ENCODE results near the gene SORCS2.

The SORCS2 gene

DNA sequence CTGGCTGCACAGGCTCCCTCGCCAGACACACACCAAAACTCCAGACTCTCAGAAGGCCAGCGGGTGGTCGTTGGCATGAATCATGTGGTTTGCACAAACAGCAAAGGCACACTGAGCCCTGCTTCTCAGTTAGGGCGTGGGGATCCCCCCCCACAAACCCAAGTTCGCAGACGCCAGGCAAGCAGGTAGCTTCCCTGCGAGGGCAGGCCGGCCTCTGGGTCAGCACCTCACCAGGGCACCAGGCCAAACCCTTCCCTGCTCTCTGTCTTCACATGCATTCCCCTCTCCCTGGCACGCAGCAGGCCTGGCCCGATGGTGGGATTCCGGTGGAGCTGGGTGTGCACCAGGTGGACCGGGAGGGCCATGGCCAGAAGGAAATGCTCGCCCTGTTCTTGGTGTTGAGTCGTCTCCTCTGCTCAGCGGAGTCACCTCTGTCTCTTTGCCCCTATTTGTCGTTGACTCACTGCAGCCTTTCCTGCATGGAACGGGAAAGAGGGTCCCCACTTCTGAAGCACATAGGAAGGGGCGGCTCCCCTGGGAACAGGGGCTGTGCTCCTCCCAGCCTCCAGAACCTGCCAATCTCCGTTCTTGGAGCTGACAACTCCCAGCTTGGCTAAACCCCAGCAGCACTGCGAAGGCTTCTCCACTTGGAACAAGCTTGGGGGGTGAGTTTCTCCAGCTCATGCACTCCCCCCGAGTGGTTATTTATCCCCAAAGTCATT lies 51.4 kb downstream of the SORCS2 start:
- WGBS (ENCODE audit: insufficient coverage) = 87% methylated on average over 21 of the region's 21 CpGs

DNA sequence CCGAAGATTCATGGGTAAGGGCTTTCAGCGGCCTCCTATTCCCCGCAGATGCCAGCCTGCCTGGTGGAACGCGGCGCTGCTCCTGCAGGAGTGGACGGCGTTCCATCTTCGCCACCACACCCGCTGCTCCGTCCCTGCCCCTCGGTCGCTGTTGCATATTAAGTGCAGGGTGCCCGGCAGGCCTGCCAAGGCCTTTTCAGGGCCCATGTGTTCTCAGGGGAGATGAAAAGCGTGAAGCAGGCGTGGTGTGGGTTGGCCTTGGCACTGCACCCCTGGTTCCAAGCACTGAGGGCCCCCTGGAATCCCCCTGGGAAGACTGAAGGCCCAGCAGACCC lies 52.0 kb downstream of the SORCS2 start:
- Histone ChIP-seq H3K4me3 (ENCODE audit: control insufficient read depth in 1 of 7, extremely low read depth in 1 of 7, insufficient read depth in 4 of 7, low read depth in 2 of 7, low read length in 6 of 7) (no peak overlapping the region), H3K27me3 (replicated peaks in 2 of 5; ENCODE audit: control insufficient read depth in 4 of 5, insufficient read depth in 5 of 5, low read length in 4 of 5) (peaks cover 0 to 44% (median 2%) of the 10 kb centered on the region in 5 experiments), H3K36me3 (ENCODE audit: control insufficient read depth in 4 of 4, insufficient read depth in 4 of 4, low read length in 3 of 4) (no peaks in the 10 kb centered on the region), H3K4me1 (ENCODE audit: control extremely low read depth in 1 of 4, control insufficient read depth in 4 of 4, insufficient read depth in 4 of 4, low read length in 3 of 4) (no peaks in the 10 kb centered on the region), H3K9me3 (ENCODE audit: control extremely low read depth in 1 of 5, control insufficient read depth in 4 of 5, insufficient read depth in 2 of 5, low read depth in 1 of 5, low read length in 4 of 5) (peaks cover 0 to 7% (median 4%) of the 10 kb centered on the region in 5 experiments), H3K27ac (ENCODE audit: insufficient read depth in 1 of 2, low read depth in 1 of 2, low read length in 2 of 2, poor library complexity in 1 of 2, severe bottlenecking in 2 of 2) (no peak overlapping the region)
- ChIA-PET POLR2A (no interaction called here), CTCF (no interaction called here)
- 90% methylated on average over 16 of the region's 16 CpGs for WGBS (ENCODE audit: insufficient coverage)
- DNase-seq = no peak

More for the DNA sequence above, 51.4 kb downstream of the SORCS2 start:
- no peak for DNase-seq
- no peak overlapping the region for H3K27ac ChIP-seq (ENCODE audit: insufficient read depth in 1 of 2, low read depth in 1 of 2, low read length in 2 of 2, poor library complexity in 1 of 2, severe bottlenecking in 2 of 2)
- H3K4me3 ChIP-seq (ENCODE audit: control insufficient read depth in 1 of 7, extremely low read depth in 1 of 7, insufficient read depth in 4 of 7, low read depth in 2 of 7, low read length in 6 of 7) = no peak overlapping the region
- H3K4me1 ChIP-seq (ENCODE audit: control extremely low read depth in 1 of 4, control insufficient read depth in 4 of 4, insufficient read depth in 4 of 4, low read length in 3 of 4) = no peaks in the 10 kb centered on the region
- H3K9me3 ChIP-seq (ENCODE audit: control extremely low read depth in 1 of 5, control insufficient read depth in 4 of 5, insufficient read depth in 2 of 5, low read depth in 1 of 5, low read length in 4 of 5) = peaks cover 0 to 4% (median 0%) of the 10 kb centered on the region in 5 experiments
- ChIA-PET POLR2A (no interaction called here), CTCF (no interaction called here)
- H3K36me3 ChIP-seq (ENCODE audit: control insufficient read depth in 4 of 4, insufficient read depth in 4 of 4, low read length in 3 of 4) = no peaks in the 10 kb centered on the region
- H3K27me3 ChIP-seq (replicated peaks in 2 of 5; ENCODE audit: control insufficient read depth in 4 of 5, insufficient read depth in 5 of 5, low read length in 4 of 5) = peaks cover 0 to 46% (median 2%) of the 10 kb centered on the region in 5 experiments

DNA sequence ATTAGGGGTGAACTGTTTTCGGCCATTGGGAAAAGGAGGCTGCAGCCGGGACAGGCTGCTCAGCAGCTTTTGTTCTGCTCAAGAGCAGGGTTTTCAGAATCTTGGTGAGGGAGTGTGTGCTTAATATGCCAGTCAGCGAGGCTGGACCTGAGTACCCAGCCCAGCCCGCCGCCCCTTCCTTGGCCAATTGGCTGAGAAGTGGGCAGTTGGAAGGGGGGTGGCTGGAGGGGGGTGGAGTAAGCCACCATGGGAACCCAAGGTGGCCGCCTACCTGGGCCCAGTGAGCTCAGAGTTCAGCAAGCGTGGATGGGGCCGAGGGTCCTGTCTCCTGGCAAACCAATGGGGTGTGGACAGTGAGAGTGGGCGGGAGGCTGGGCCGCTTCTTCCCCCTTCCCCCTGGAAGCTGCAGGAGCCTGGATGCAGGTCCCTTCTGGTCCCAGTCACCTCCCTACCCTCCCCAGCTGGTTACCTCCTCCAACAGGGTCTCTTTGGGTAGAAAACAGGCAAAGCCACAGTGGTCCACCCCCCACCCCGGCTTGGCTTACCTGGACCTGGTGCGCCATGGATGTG lies 52.5 kb downstream of the SORCS2 start:
- ChIA-PET POLR2A (no interaction called here), CTCF (no interaction called here)
- no peak for DNase-seq
- Histone ChIP-seq H3K36me3 (ENCODE audit: control insufficient read depth in 4 of 4, insufficient read depth in 4 of 4, low read length in 3 of 4) (no peaks in the 10 kb centered on the region), H3K27ac (ENCODE audit: insufficient read depth in 1 of 2, low read depth in 1 of 2, low read length in 2 of 2, poor library complexity in 1 of 2, severe bottlenecking in 2 of 2) (no peak overlapping the region), H3K4me1 (ENCODE audit: control extremely low read depth in 1 of 4, control insufficient read depth in 4 of 4, insufficient read depth in 4 of 4, low read length in 3 of 4) (no peaks in the 10 kb centered on the region), H3K4me3 (ENCODE audit: control insufficient read depth in 1 of 7, extremely low read depth in 1 of 7, insufficient read depth in 4 of 7, low read depth in 2 of 7, low read length in 6 of 7) (no peak overlapping the region), H3K9me3 (ENCODE audit: control extremely low read depth in 1 of 5, control insufficient read depth in 4 of 5, insufficient read depth in 2 of 5, low read depth in 1 of 5, low read length in 4 of 5) (peaks cover 0 to 9% (median 4%) of the 10 kb centered on the region in 5 experiments), H3K27me3 (replicated peaks in 2 of 5; ENCODE audit: control insufficient read depth in 4 of 5, insufficient read depth in 5 of 5, low read length in 4 of 5) (peaks cover 0 to 44% (median 0%) of the 10 kb centered on the region in 5 experiments)
- WGBS (ENCODE audit: insufficient coverage) = 93% methylated on average over 10 of the region's 12 CpGs

DNA sequence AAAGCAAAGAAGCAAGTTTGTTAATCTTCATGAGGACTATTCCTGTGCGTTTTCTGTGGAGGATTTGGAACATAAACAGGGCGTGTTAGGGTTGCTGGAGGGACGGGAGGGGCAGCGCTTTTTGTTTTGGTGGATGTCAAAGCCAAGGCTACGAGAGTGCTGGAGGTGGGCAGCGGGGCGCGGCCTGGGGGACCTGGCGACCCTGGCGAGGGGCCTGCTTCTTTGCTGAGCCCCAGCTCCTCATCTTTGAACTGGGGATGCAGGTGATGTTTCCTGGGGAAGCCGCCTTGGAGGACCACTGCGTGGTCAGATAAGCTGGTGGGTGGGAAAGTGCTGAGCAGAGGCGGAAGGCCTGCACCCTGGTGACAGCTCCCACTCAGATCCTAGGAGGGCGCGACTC lies 55.2 kb downstream of the SORCS2 start:
- Histone ChIP-seq H3K27ac (ENCODE audit: insufficient read depth in 1 of 2, low read depth in 1 of 2, low read length in 2 of 2, poor library complexity in 1 of 2, severe bottlenecking in 2 of 2) (no peak overlapping the region), H3K9me3 (ENCODE audit: control extremely low read depth in 1 of 5, control insufficient read depth in 4 of 5, insufficient read depth in 2 of 5, low read depth in 1 of 5, low read length in 4 of 5) (peaks cover 0 to 9% (median 4%) of the 10 kb centered on the region in 5 experiments), H3K4me3 (ENCODE audit: control insufficient read depth in 1 of 7, extremely low read depth in 1 of 7, insufficient read depth in 4 of 7, low read depth in 2 of 7, low read length in 6 of 7) (no peak overlapping the region), H3K36me3 (ENCODE audit: control insufficient read depth in 4 of 4, insufficient read depth in 4 of 4, low read length in 3 of 4) (no peaks in the 10 kb centered on the region), H3K4me1 (ENCODE audit: control extremely low read depth in 1 of 4, control insufficient read depth in 4 of 4, insufficient read depth in 4 of 4, low read length in 3 of 4) (peaks cover 0 to 2% (median 0%) of the 10 kb centered on the region in 4 experiments), H3K27me3 (replicated peaks in 2 of 5; ENCODE audit: control insufficient read depth in 4 of 5, insufficient read depth in 5 of 5, low read length in 4 of 5) (peaks cover 0 to 46% (median 0%) of the 10 kb centered on the region in 5 experiments)
- DNase-seq = no peak
- ChIA-PET POLR2A (no interaction called here), CTCF (no interaction called here)
- WGBS (ENCODE audit: insufficient coverage) = 97% methylated on average over 11 of the region's 15 CpGs

- Histone ChIP-seq H3K27me3 (replicated peaks in 2 of 5; ENCODE audit: control insufficient read depth in 4 of 5, insufficient read depth in 5 of 5, low read length in 4 of 5) (peaks cover 0 to 49% (median 0%) of the 10 kb centered on the region in 5 experiments), H3K36me3 (ENCODE audit: control insufficient read depth in 4 of 4, insufficient read depth in 4 of 4, low read length in 3 of 4) (no peaks in the 10 kb centered on the region), H3K27ac (ENCODE audit: insufficient read depth in 1 of 2, low read depth in 1 of 2, low read length in 2 of 2, poor library complexity in 1 of 2, severe bottlenecking in 2 of 2) (no peak overlapping the region), H3K4me3 (ENCODE audit: control insufficient read depth in 1 of 7, extremely low read depth in 1 of 7, insufficient read depth in 4 of 7, low read depth in 2 of 7, low read length in 6 of 7) (no peak overlapping the region), H3K9me3 (ENCODE audit: control extremely low read depth in 1 of 5, control insufficient read depth in 4 of 5, insufficient read depth in 2 of 5, low read depth in 1 of 5, low read length in 4 of 5) (peaks cover 0 to 9% (median 4%) of the 10 kb centered on the region in 5 experiments), H3K4me1 (ENCODE audit: control extremely low read depth in 1 of 4, control insufficient read depth in 4 of 4, insufficient read depth in 4 of 4, low read length in 3 of 4) (peaks cover 0 to 2% (median 0%) of the 10 kb centered on the region in 4 experiments)
- CTCF ChIA-PET = no interaction called here
- no peak for DNase-seq
- 84% methylated on average over 7 of the region's 12 CpGs for WGBS (ENCODE audit: insufficient coverage)
- POLR2A ChIA-PET = no interaction called here
Observed at GRCh38 chr4:7247946-7248345, 55.6 kb downstream of the SORCS2 start.

GRCh38 chr4:7248857-7249256 lies 56.5 kb downstream of the SORCS2 start:
- CTCF ChIA-PET = no interaction called here

DNA sequence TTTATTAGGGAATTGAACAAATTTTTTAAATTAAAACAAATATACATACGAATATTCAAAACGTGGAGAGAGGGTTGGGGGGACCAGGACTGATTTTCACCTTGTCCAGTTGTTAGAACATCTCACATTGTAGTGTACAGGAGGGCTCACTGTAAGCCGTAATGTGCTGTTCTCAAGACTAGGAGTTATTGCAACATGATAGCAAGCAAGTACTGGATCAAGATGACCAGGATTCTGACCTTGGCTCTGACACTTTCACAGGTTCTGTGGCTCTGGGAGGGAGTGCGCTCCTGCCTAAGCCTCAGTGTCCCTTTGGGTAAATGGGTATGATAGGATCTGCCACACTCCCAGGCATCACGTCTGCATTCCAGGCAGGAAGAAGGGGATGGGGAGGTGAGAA lies 59.0 kb downstream of the SORCS2 start:
- POLR2A ChIA-PET = interaction anchor here (0.6 kb wide), 1 partner anchor 9 kb away, joined by 4 read pairs; no protein-coding TSS in a partner anchor

More at GRCh38 chr4:7248857-7249256, 56.5 kb downstream of the SORCS2 start:
- peaks cover 0 to 9% (median 4%) of the 10 kb centered on the region in 5 experiments for H3K9me3 ChIP-seq (ENCODE audit: control extremely low read depth in 1 of 5, control insufficient read depth in 4 of 5, insufficient read depth in 2 of 5, low read depth in 1 of 5, low read length in 4 of 5)
- DNase-seq = no peak
- no peak overlapping the region for H3K4me3 ChIP-seq (ENCODE audit: control insufficient read depth in 1 of 7, extremely low read depth in 1 of 7, insufficient read depth in 4 of 7, low read depth in 2 of 7, low read length in 6 of 7)
- peaks cover 0 to 48% (median 0%) of the 10 kb centered on the region in 5 experiments for H3K27me3 ChIP-seq (replicated peaks in 2 of 5; ENCODE audit: control insufficient read depth in 4 of 5, insufficient read depth in 5 of 5, low read length in 4 of 5)
- POLR2A ChIA-PET = no interaction called here
- no peak overlapping the region for H3K27ac ChIP-seq (ENCODE audit: insufficient read depth in 1 of 2, low read depth in 1 of 2, low read length in 2 of 2, poor library complexity in 1 of 2, severe bottlenecking in 2 of 2)
- 100% methylated on average over 1 of the region's 1 CpG for WGBS (ENCODE audit: insufficient coverage)
- no peaks in the 10 kb centered on the region for H3K36me3 ChIP-seq (ENCODE audit: control insufficient read depth in 4 of 4, insufficient read depth in 4 of 4, low read length in 3 of 4)
- peaks cover 0 to 2% (median 0%) of the 10 kb centered on the region in 4 experiments for H3K4me1 ChIP-seq (ENCODE audit: control extremely low read depth in 1 of 4, control insufficient read depth in 4 of 4, insufficient read depth in 4 of 4, low read length in 3 of 4)

More for the DNA sequence above, 59.0 kb downstream of the SORCS2 start:
- Histone ChIP-seq H3K4me3 (ENCODE audit: control insufficient read depth in 1 of 7, extremely low read depth in 1 of 7, insufficient read depth in 4 of 7, low read depth in 2 of 7, low read length in 6 of 7) (no peak overlapping the region), H3K4me1 (ENCODE audit: control extremely low read depth in 1 of 4, control insufficient read depth in 4 of 4, insufficient read depth in 4 of 4, low read length in 3 of 4) (peaks cover 0 to 2% (median 0%) of the 10 kb centered on the region in 4 experiments), H3K36me3 (ENCODE audit: control insufficient read depth in 4 of 4, insufficient read depth in 4 of 4, low read length in 3 of 4) (no peaks in the 10 kb centered on the region), H3K27me3 (replicated peaks in 2 of 5; ENCODE audit: control insufficient read depth in 4 of 5, insufficient read depth in 5 of 5, low read length in 4 of 5) (peaks cover 0 to 37% (median 2%) of the 10 kb centered on the region in 5 experiments), H3K9me3 (ENCODE audit: control extremely low read depth in 1 of 5, control insufficient read depth in 4 of 5, insufficient read depth in 2 of 5, low read depth in 1 of 5, low read length in 4 of 5) (peaks cover 0 to 10% (median 4%) of the 10 kb centered on the region in 5 experiments), H3K27ac (ENCODE audit: insufficient read depth in 1 of 2, low read depth in 1 of 2, low read length in 2 of 2, poor library complexity in 1 of 2, severe bottlenecking in 2 of 2) (no peak overlapping the region)
- WGBS (ENCODE audit: insufficient coverage) = 73% methylated on average over 3 of the region's 5 CpGs
- DNase-seq = no peak
- CTCF ChIA-PET = no interaction called here

Measured in common myeloid progenitor, CD34-positive (primary cell).